Measurements from ENCODE around the gene RPL29. TPM values are rescaled to one million over a fixed set of nuclear protein-coding genes. Genes with fewer than 3 reads are reported as not detected.

Gene RPL29
- total RNA-seq, 4 donors from 2014 or later: 786 to 1,908 (median 1,382) TPM

GRCh38 chr3:52041118-52041731 is 45.5 kb upstream of the RPL29 start:
- Histone ChIP-seq H3K27me3 (no peaks in the 10 kb centered on the region), H3K27ac (replicated peaks in 1 of 4) (peak overlapping the region in 1 of 4 donors; percentile 19), H3K4me3 (no peak overlapping the region), H3K36me3 (no peaks in the 10 kb centered on the region), H3K9me3 (no peaks in the 10 kb centered on the region), H3K4me1 (peaks cover 14 to 34% (median 26%) of the 10 kb centered on the region in 4 donors)
- 81% methylated on average over 8 of the region's 10 CpGs for WGBS
- TF ChIP-seq EP300 (IDR thresholded peaks at IDR 0.05) (no peak), POLR2AphosphoS5 (IDR thresholded peaks at IDR 0.05) (no peak), POLR2A (IDR thresholded peaks at IDR 0.05; ENCODE audit: low read depth) (no peak), CTCF (IDR thresholded peaks at IDR 0.05) (no peak)
- intact Hi-C loops (cut with DNase I): no loop called here
- no peak for DNase-seq (ENCODE audit: extremely low spot score)

GRCh38 chr3:52040600-52040999 is 44.9 kb upstream of the RPL29 start:
- H3K9me3 ChIP-seq: no peaks in the 10 kb centered on the region
- no peak overlapping the region for H3K4me3 ChIP-seq
- H3K27me3 ChIP-seq: peaks cover 0 to 5% (median 0%) of the 10 kb centered on the region in 4 donors
- peak overlapping the region in 2 of 4 donors; percentile 19 to 44 for H3K27ac ChIP-seq (replicated peaks in 1 of 4)
- peaks cover 10 to 29% (median 22%) of the 10 kb centered on the region in 4 donors for H3K4me1 ChIP-seq
- intact Hi-C loops (cut with DNase I): no loop called here
- WGBS: 77% methylated on average over 8 of the region's 8 CpGs
- H3K36me3 ChIP-seq: no peaks in the 10 kb centered on the region
- no peak for DNase-seq (ENCODE audit: extremely low spot score)
- TF ChIP-seq POLR2A (IDR thresholded peaks at IDR 0.05; ENCODE audit: low read depth) (no peak), EP300 (IDR thresholded peaks at IDR 0.05) (no peak), CTCF (IDR thresholded peaks at IDR 0.05) (no peak), POLR2AphosphoS5 (IDR thresholded peaks at IDR 0.05) (no peak)

- H3K4me1 ChIP-seq: peaks cover 10 to 26% (median 22%) of the 10 kb centered on the region in 4 donors
- no peak overlapping the region for H3K4me3 ChIP-seq
- DNase-seq (ENCODE audit: extremely low spot score): no peak
- peak overlapping the region in 3 of 4 donors; percentile 13 to 70 (median 48) for H3K27ac ChIP-seq (replicated peaks in 1 of 4)
- no peaks in the 10 kb centered on the region for H3K36me3 ChIP-seq
- peaks cover 0 to 5% (median 0%) of the 10 kb centered on the region in 4 donors for H3K27me3 ChIP-seq
- TF ChIP-seq POLR2AphosphoS5 (IDR thresholded peaks at IDR 0.05): peak in 1 of 2 donors; percentile 53
- no peak for TF ChIP-seq EP300 (IDR thresholded peaks at IDR 0.05)
- no peak for TF ChIP-seq CTCF (IDR thresholded peaks at IDR 0.05)
- no peaks in the 10 kb centered on the region for H3K9me3 ChIP-seq
- 79% methylated on average over 9 of the region's 17 CpGs for WGBS
- intact Hi-C loops (cut with DNase I): no loop called here
These were observed 44.2 kb upstream of the RPL29 start for GRCh38 chr3:52039846-52040245.

- no peak for TF ChIP-seq CTCF (IDR thresholded peaks at IDR 0.05)
- no peak for TF ChIP-seq EP300 (IDR thresholded peaks at IDR 0.05)
- TF ChIP-seq POLR2A (IDR thresholded peaks at IDR 0.05; ENCODE audit: low read depth): no peak
- TF ChIP-seq POLR2AphosphoS5 (IDR thresholded peaks at IDR 0.05): no peak
- no peaks in the 10 kb centered on the region for H3K36me3 ChIP-seq
- intact Hi-C loops (cut with DNase I): no loop called here
- no peak overlapping the region for H3K4me3 ChIP-seq
- H3K27me3 ChIP-seq: peaks cover 0 to 5% (median 0%) of the 10 kb centered on the region in 4 donors
- H3K27ac ChIP-seq (replicated peaks in 1 of 4): peak overlapping the region in 3 of 4 donors; percentile 13 to 70 (median 48)
- DNase-seq (ENCODE audit: extremely low spot score): no peak
- H3K9me3 ChIP-seq: no peaks in the 10 kb centered on the region
- whole genome bisulfite sequencing: 88% methylated on average over 3 of the region's 4 CpGs
- peaks cover 10 to 26% (median 22%) of the 10 kb centered on the region in 4 donors for H3K4me1 ChIP-seq
These were observed 43.7 kb upstream of the RPL29 start for GRCh38 chr3:52039426-52039825.

All from esophagus muscularis mucosa (tissue), 4 donors.